Erythroblast (primary cell): ENCODE results near the gene ZFR.

ENCODE experiments used
- GATA1 ChIP-seq: IDR thresholded peaks from 2 replicates; pipeline ENCODE4 v1.6.1; 2011; ENCODE audit warnings: low read depth, mild to moderate bottlenecking, control low read depth, low read length, moderate library complexity
- POLR2A ChIP-seq: IDR thresholded peaks from 2 replicates; pipeline ENCODE4 v1.6.1; 2011; ENCODE audit warnings: mild to moderate bottlenecking, low read length

DNA sequence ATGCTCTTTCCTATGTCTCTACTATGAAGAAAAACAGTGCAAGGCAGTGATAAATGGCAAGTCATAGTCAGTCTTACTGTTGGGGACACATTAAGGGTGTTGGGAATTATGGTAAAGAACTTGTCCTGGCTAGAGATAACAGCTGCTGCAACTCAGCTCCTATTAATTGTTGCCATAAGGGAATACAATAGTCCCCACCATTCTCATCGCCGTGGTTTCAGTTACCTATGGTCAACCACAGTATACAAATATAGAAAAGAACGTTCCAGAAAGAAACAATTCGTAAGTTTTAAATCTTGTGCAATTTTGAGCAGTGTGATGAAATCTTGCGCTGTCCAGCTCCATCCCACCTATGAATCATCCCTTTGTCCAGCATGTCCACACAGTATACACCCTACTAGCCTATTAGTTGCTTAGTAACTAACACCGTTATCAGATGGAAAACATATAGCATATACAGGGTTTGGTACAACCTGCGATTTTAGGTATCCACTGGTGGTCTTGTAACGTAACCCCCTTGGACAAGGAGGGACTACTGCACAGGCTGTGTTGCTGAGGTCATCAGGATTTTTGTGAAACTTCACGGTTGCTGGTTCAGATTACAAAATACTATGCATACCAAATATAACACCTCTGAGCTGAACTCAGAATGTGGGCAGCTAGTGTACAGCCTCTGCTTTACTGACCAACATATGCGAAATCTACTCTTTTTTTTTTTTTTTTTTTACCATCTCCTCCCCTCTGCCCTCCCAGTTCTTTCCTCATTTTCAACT lies 53.5 kb downstream of the ZFR start:
- TF ChIP-seq POLR2A (no peak), GATA1 (no peak)
